IPS-11a (cell line): ENCODE results near the gene RAB3A.
"Not testable (repeated sequence)": the region's sequence is repeated elsewhere in the genome, so short reads cannot be mapped to it uniquely, and the experiment has no call there.

Experiments used
- H3K4me3 ChIP-seq: one replicate; pipeline ENCODE4 v1.5.1; 2013; ENCODE audit warnings: low read depth, low read length, control low read depth

Gene RAB3A

DNA sequence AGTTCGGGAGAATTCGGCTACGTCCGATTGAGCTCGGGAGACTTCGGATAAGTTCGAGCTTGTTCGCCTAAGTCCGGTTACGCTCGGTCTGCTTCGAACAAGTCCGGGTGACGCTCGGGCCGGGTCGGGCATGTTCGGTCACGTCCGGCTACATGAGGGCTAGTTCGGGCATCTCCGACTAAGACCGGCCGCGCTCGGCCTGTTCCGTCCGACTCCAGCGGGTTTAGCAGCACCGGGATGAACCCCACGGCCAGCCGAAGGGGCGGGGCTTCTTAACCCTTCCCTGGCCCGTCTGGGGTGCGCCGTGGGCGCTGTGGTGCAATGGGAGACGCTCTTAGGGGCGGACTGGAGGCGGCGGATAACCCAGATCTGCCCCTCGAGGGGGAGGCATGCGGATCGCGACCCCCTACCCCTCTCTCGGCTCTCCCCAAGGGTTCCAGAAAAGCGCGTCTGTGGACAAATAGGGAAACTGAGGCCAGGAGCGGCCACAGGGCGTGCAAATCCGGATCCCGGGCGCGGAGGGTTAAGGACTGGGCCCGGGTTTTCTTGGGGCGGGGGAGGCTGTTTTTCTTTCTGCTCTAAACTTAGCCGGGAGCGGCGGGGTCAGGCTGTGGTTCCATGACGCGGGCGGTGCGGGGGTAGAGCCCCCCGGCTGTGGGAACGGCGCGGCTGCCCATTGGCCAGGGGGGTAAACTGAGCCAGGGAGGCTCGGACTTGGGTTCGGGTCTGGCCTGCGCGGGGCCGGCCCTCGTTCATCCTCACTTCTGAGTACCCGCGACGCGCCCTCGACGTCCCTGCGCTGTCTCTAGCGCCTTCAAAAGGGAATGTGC lies 20.9 kb upstream of the RAB3A start:
- H3K4me3 ChIP-seq: peak overlapping the region; percentile 75

DNA sequence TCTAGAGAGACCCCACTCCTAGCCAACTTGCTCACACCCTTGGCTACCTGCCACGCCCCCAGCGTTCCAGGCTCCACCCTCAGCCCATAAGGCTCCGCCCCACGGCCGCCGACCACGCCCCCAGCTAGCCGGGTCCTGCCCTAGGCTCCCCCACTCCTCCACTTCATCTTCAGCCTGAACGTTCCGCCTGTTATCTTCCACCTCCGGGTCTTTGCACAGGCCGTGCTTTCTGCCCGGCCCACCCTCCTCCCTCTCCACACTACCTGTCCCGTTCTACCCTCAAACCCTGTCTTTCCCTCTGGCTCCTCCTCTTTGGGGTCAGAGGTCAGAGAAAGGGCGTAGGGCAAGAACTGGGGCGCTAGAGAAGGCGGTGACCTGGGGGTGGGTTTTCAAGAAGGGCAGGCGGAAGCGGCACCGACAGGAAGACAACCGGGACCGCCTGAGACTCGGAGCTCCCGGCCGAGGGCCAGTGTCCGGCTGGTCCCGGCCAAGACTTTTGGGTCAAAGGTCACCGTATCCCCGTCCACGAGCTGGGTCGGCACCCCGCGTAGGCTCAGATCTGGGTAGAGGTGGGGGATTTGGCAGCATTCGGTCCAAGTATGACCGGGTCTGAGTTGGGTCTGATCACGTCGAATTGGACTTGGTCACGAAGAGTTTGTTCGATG lies 20.1 kb upstream of the RAB3A start:
- peak overlapping the region; percentile 75 for H3K4me3 ChIP-seq

DNA sequence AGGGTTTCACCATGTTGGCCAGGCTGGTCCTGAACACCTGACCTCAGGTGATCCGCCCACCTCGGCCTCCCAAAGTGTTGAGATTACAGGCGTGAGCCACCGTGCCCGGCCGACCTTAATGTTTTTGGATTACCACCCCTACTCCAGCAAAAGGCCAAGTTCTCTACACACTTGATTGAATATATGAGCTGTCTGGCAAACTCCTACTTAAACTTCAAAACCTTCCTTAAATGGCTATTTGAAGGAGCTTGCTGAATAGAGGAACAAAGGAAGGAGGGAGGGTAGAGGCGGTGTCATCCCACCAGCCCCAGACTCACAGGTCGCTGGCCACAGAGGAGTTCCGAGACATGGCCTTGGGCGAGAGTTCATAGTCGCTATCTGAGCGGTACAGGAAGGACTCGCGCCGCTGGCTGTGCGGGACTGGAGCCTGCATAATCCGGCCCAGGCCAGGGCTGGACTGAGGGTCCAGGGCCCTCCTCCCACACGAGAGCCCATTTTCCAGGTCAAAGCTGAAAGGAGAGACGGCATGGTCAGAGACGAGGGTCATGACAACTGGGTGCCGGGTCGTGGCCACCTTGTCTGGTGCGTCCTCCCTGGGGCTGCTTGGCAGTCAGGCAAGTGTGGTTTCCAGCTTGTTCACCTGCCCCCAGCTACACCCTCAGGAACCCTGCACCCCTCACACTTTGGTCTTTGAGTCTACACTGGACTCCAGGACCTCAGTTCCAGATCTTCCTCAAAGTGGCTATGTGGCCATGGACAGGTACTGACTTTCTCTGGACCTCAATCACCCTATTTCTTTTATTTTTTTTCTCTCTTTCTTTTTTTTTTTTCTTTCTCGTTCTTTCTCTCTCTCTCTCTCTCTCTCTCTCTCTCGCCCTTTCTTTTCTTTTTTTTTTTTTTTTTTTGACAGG lies 18.2 kb upstream of the RAB3A start:
- no peak overlapping the region for H3K4me3 ChIP-seq

DNA sequence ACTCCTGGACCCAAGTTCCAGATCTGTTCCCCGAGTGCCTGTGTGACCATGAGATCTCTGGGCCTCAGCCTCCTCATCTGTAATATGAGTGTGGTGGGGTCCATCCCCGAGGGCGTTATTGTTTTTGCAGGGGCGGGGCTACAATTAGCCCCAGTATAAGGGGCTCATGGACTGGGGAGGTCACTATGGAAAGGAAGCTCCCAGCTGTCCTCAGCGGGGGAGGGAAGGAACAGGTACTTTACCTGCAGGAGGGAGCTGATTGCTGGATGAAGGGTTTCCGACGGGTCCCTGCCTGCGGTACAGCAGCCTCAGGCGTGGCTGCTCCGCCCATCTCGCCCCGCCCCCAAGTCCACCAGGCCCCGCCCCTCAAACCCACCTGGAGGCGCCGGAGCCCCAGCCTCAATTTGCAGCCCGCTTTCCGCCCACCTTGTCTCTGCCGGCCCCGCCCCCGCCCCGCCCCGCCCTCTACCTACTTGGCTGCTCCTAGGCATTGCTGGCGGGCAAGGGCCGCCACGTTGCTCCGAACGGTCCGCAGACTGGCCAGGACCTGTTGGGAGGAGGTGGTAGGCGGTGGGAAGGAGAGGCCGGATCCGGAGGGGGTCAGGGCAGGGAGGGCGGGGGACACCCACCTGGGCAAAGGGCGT lies 16.9 kb upstream of the RAB3A start:
- H3K4me3 ChIP-seq: peak overlapping the region; percentile 4

DNA sequence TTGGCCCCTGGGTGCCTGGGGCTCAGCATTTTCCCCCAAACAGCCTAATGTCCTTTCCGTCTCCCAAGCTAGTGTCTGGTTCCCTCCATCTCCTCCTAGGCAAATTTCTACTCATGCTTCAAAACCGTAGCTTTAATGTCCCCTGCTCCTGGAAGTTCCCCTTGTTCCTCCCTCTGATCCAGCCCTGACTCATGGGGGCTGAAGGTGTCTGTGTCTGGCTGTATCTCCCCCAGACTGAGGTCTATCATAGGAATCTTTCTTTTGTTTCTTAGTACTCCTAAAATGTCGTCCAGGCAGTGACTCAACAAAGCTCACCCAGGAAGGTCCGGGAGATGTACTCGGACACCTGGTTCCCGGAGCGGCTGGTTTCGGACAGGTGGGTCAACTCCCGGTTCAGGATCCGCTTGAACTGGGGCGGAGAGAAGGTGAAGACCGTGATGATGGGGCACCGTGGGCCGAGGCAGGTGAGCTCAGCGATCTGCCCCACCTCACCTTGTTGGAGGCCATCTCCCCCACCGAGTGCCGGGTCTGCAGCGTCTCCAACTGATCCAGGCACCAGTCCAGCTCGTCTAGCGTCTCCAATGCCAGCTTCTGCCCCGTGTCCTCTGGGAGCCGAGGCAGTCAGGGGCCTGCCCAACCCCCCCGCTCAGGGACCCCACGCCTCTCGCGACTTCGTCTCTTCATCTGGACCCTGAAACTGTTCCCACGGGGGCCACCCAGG lies 16.2 kb upstream of the RAB3A start:
- H3K4me3 ChIP-seq: no peak overlapping the region

DNA sequence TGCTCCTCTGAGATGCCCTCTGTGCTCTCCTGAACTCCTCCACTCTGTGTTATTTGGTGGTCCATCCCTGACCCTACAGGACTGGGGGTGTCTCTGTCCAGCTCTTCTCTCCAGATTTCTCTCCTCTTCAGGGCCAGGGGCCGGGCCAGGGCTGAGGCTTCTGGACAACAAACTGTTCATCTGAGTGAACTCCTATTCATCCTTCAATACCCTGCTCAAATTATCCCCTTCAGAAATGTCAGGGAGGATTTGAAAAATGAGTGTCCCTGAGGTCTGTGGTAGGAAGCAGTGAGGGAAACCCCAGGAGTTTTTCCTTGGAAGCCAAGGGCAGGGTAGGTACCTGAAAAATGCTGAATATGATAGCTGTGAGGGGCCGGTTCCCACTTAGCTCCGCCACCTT lies 14.8 kb upstream of the RAB3A start:
- no peak overlapping the region for H3K4me3 ChIP-seq

DNA sequence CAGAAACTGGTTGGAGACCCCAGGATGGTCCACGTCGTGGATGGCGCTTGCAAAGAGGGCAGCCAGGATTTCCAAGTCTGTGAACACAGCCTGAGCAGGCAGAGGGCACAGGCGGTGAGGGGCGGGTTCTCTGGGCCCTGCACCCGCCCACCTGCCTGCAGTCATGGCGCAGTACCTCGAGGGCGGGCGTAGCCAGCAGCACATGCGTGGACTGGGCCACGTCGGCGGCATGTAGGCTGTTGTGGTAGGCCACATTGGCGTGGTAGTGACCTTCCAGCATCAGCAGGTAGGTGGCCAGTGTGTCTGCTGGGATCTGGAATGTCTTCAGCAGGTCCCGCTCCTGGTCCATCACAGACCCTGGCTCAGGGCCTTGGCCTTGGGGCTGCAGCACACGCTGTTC lies 14.3 kb upstream of the RAB3A start:
- H3K4me3 ChIP-seq: no peak overlapping the region

DNA sequence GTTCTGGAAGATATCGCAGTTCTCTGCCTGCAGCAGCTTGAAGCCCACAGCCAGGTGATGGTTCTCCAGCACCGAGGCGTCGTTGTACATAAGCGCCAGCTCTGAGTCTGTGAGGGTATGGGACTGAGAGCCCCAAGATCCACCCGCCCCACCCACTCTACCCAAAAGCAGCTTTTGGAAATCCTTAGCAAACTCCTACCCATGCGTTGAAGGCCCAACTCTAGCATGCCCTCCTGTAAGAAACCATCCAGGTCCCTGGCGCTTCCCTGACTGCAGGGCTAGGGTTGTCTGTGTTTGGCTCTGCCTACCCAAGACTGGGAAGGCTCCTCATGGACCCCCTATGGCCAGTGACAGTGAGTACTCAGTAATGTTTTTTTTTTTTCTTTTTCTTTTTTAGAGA lies 12.9 kb upstream of the RAB3A start:
- no peak overlapping the region for H3K4me3 ChIP-seq

DNA sequence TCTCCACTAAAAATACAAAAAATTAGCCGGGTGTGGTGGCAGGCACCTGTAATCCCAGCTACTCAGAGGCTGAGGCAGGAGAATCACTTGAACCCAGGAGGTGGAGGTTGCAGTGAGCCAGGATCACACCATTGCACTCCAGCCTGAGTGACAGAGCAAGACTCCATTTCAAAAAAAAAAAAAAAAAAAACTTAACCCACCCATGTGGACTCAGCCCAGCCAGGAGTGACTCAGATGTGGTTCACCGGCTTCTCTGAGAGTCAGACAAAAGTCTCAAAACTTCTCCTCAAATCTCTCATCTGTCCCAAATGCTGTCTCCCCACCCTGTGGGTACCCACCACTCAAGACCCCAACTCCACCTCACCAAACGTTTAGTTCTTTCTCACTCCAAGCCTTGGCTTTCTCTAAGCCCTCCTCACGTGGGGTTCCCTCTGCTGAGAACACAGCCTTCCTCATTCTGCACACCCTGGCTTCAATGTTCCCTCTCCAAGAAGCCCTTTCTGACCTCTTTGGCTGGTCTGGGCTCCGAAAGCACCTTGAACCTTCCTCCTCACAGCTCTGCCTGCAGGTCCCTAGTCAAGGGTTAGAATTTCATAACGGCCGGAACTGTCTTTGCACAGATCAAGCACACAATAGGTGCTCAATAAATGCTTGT lies 11.1 kb upstream of the RAB3A start:
- no peak overlapping the region for H3K4me3 ChIP-seq

DNA sequence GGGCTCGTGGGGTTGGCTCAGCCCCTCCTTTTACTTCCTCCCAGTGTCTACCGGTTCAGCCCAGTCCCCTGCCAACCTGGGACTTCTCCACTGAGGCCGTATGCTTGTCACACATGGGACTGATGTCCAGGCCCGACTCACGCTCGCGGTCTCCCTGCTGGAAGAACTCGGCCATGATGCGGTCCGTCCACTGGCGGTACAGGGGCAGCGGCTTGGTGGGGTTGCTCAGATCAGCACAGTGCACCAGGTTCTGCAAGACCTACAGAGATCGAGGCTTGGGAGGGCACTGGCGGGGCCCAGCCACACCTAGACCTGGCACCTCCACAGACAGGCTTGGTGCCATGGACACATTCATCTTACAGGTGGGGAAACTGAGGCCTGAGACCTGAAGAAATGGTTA lies 7.8 kb upstream of the RAB3A start:
- no peak overlapping the region for H3K4me3 ChIP-seq

DNA sequence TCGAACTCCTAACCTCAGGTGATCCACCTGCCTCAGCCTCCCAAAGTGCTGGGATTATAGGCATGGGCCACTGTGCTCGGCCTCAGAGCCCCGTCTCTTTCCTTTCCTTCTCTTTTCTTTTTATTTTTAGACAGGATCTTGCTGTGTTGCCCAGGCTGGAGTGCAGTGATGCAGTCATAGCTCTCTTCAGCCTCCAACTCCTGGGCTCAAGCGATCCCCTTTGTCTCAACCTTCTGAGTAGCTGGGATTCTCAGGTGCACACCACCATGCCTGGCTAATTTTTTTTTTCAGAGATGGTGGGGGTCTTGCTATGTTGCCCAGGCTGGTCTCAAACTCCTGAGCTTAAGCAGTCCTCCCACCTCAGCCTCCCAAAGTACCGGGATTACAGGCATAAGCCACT lies 6.1 kb upstream of the RAB3A start:
- H3K4me3 ChIP-seq: not testable (repeated sequence)

DNA sequence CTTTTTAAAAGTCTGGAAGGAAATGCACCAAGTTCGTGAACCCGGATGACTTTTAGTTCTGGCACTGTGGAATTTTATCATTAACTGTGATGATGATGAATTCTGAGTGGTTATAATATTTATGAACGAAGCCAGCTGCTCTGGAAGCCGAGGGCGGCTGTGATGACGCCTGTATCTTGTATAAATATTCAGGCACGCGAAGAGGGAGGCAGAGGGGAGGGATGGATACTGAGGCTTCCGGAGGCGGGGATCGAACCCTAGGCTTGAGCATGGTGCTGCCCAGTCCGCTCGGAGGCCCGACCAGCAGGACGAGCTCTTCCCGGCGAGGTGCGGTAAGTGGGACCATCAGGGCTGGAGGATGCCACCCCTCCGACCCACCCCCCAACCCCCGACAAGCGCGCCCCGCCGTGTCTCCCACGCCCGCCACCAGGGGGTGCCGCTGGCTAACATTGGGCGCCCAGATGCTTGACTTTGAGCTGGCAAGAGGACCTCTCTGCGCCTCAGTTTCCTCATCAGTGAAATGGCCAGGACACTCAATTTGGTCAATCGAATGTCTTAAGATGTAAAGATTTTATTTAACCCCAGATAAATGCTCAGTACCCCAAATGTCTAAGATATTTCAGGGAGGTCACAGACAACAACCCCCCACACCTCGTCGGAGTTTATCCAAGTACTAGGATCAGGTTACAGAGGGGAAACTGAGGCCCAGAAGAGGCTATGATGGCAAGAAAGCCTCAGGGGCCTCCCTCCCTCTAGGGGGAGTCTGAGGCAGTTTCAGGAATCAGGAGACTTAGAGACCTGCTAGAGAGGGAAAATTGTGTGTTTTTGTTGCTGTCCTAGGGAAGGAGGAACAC lies 4.5 kb upstream of the RAB3A start:
- no peak overlapping the region for H3K4me3 ChIP-seq

DNA sequence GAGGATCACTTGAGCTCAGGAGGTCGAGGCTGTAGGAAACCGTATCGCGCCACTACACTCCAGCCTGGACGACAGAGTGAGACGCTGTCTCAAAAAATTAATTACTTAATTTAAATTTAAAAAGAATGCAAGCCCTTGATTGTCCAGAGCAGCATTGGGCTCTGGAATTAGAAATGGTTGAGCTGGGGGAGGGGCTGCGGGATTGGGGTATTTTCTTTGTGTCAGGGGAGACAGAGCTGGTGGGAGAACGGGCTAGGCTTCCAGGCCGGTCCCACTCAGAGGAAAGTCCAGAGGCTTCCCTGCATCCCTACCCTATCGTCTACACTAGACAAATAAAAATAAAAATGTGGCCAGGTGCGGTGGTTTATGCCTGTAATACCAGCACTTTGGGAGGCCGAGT lies 2.2 kb upstream of the RAB3A start:
- H3K4me3 ChIP-seq: peak overlapping the region; percentile 46

DNA sequence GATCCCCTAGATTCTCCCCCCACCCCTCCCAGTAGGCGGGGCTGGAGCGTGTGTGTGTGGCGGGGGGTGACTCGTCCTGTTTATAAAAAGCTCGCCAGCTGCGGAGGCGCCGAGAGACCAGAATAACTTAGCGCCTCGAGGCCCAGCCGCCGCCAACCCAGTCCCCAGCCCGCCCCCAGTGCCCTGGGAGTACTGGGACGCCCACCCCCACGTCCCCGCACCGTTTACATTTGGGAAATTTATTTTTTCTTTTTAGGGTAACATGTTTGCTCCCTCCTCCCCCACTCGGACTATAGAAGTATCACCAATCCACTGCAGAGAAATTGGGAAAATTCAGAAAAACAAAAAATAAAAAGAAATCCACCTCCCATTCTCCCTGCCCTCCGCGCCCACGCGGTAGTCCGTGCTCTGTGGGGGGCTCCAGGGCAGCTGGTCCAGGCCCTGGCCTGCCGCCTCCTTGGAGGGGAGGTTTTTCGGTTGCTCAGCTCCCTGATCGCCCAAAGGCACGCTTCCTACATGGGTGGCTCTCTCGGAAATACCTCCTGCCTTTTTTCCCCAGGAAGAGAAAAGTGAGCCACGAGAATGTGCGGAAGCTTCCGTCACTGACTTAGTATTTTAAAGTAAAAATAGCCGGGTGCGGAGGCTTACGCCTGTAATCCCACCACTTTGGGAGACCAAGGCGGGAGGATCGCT lies 1.5 kb upstream of the RAB3A start:
- H3K4me3 ChIP-seq: peak overlapping the region; percentile 46

DNA sequence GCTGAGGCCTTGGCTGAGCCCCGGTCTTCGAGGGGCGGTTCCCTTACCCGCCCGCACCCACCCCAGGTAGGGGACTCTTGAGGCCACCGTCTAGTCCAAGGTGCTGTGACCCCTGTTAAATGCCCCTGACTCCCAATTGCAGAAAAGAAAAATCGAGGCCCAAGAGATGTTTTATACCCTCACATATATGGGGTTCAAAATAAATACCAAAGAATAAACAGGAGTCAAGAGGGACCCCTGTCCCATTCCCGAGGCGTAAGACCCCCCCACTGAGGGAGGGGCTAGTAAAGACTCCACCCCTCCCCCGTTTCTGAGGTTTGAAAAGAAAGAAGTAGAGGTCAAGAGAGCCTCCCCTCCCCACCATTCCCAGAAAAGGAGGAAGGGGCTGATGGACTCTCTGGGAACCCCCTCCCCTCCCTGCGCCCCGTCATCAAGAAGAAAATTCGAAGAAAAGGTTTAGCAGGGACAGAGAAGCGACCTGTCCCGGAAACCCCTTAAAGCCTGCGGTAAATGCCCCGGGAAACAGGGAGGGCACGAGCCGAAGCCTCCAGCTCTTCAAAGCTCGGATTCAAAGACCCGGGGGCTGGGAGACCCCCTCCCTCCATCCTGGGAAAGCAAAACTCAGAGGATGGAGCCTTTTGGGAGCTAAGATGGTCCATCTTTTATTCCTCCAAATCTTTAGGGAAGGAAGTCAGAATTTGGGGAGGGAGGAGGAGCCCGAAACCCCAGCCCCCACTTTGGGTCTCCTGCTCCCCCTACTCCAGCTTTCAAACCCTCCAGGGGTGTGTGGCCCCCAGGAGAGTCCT lies 755 bp upstream of the RAB3A start:
- peak overlapping the region; percentile 46 for H3K4me3 ChIP-seq

DNA sequence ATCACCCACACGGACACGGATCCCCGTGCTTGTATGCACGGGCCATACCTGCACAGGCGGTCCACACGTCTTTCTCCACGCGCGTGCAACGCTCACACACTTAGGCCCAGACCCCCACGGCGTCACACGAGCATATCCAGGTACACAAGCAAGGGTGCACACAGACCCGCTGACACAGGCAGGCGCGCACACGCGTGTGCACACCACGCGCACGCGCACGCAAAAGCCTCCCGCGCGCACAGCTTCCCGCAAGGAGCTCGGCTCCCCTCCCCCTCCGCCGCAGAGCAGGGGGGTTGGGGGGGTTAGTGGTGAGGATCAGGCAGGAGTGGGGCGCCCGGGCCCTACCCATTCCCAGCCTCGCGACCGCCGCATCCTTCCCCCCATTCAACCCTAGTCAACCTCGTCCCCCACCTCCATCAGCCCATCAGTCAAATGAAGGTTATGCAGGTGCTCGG lies 407 bp downstream of the RAB3A start:
- H3K4me3 ChIP-seq: peak overlapping the region; percentile 75

DNA sequence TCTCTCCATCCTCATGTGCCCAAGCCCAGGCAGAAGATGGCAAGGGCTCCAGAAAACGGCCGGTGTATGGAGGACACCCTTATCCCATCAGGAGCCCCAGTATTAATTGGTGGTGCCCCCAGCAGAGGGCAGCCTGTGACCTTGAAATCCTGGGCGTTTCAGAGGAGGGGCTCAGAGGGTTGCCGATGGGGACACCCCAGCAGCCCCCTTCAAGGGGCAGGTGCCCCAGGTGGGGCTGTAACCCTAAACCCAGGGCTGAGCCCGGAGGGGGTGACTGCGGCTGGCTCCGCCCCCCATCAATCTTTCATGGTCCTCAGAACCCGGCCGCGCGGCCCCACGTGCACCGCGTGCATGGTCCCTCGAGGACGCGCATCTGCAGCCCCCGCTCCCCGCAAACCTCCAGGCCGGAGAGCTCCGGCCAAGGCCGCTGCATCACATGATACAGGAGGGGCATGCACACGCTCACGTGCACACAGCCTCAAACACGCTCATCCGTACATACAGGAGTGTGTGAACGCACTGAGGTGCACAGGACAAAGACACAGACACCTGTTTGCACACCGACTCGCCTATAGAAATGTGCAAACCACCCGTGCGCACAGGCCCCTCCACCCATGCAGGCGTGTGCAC lies 949 bp downstream of the RAB3A start:
- peak overlapping the region; percentile 75 for H3K4me3 ChIP-seq
